ENCODE results near the gene HOXB8.

DNA sequence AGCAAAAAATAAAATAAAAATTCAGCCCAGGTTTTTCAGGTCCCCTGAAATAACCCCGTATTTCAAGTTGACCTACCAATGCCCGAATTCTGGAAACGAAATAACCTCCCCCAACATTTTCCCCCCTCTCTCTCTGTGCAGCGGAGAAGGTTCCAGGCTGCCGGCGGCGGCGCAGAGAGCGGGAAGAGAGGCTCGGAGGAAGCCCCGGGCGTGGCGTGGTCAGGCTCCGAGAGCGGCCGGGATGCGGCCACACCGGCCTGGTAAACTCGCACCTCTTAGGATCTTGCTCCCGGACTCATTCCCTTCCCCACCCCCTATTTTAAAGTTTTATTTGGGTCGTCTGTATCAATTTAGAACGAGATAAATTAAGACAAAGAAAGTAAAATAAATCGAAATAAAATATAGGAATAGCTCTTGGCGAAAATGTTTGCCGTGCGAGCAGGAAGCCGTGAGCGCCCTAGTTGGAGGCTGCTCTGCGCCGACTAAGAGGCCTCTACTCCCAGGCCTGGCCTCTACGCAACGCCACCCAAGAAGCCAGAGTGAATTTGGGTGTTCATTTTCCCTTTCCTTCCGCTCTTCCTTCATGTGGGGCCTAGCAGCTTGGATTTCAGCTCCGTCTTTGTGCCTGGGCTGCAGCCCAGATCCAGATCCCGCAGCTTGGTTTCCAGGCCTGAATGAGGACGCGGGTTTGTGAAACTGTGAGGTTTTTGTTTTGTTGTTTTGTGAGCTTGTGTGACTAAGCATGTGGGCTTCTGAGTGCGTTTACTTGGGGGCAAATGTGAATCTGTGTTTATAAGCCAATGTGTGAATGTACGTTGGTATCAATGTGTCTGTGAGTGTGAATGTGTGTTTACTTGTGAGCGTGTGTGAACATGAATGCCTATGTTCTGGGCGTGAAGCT, 8.9 kb downstream of the HOXB8 start:
- TF ChIP-seq CTCF (IDR thresholded peaks at IDR 0.05), result no peak
- no peak for TF ChIP-seq POLR2A (IDR thresholded peaks at IDR 0.05)
- TF ChIP-seq POLR2AphosphoS5 (IDR thresholded peaks at IDR 0.05; ENCODE audit: insufficient read depth in 1 of 2, low read depth in 1 of 2), result no peak
